Measurements from ENCODE around the gene LBR. TPM values are rescaled to one million over a fixed set of nuclear protein-coding genes. Genes with fewer than 3 reads are reported as not detected.
A peak's percentile ranks its signal among the peaks of the same experiment; 100 is the strongest.

LBR gene
- total RNA-seq, 4 donors from 2014 or later, result 24.7 to 75.0 (median 46.5) TPM

- peak; percentile 10 for DNase-seq (ENCODE audit: low spot score)
- TF ChIP-seq, protein P1, sequence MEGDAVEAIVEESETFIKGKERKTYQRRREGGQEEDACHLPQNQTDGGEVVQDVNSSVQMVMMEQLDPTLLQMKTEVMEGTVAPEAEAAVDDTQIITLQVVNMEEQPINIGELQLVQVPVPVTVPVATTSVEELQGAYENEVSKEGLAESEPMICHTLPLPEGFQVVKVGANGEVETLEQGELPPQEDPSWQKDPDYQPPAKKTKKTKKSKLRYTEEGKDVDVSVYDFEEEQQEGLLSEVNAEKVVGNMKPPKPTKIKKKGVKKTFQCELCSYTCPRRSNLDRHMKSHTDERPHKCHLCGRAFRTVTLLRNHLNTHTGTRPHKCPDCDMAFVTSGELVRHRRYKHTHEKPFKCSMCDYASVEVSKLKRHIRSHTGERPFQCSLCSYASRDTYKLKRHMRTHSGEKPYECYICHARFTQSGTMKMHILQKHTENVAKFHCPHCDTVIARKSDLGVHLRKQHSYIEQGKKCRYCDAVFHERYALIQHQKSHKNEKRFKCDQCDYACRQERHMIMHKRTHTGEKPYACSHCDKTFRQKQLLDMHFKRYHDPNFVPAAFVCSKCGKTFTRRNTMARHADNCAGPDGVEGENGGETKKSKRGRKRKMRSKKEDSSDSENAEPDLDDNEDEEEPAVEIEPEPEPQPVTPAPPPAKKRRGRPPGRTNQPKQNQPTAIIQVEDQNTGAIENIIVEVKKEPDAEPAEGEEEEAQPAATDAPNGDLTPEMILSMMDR (IDR thresholded peaks at IDR 0.05), result no peak
- ATAC-seq (ENCODE audit: low FRiP score), result no peak
These were observed 43.8 kb upstream of the LBR start for GRCh38 chr1:225471453-225472301.

GRCh38 chr1:225471109-225471452 lies 43.2 kb upstream of the LBR start:
- ATAC-seq (ENCODE audit: low FRiP score) (no peak), DNase-seq (ENCODE audit: low spot score) (peak; percentile 9)
- TF ChIP-seq, protein P1 (IDR thresholded peaks at IDR 0.05), result no peak

DNA sequence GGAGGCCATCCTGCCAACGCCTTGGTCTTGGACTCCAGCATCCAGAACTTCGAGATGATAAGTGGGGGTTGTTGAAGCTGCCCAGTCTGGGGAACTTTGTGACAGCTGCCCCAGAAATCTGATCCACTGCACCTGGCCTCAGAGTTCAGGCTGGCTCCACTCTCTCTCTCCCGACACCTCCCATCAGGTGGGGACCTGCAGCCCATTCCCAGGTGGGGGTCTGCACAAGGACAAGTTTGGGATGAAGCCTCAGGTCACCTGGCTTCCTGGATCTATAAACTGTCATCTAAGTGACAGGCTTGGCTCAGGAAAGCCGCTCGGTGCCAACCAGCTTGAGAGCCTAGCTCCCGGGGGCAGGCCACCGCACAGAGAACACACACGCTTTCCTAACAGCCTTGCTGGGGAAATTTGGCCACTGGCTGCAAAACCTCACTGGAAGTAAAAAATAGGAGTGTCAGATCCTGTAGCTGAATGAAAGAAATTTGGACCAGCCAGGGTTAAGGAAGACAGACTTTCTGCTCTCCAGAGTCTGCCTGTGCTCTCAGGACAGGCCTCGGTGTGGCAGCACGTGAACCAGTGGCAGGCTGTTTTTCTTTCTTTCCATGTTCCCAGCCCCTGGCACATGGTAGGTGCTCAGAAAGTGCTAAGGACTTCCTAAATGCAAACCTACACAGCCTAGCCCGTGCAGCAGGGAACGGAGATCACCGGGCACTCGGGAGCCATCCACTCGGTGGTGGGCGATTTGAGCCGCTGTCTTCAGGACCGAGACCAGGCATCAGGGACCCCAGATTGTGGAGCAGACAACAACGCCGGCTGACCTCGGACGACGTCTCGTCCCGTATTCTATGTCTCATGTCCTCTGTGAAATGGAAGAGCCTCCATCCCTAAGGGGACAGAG lies 42.6 kb upstream of the LBR start:
- peak; percentile 16 for DNase-seq (ENCODE audit: low spot score)
- TF ChIP-seq, protein P1 (IDR thresholded peaks at IDR 0.05), result no peak
- no peak for ATAC-seq (ENCODE audit: low FRiP score)

GRCh38 chr1:225469051-225469450 lies 41.2 kb upstream of the LBR start:
- DNase-seq (ENCODE audit: low spot score), result peak; percentile 2
- TF ChIP-seq, protein P1 (IDR thresholded peaks at IDR 0.05), result no peak

DNA sequence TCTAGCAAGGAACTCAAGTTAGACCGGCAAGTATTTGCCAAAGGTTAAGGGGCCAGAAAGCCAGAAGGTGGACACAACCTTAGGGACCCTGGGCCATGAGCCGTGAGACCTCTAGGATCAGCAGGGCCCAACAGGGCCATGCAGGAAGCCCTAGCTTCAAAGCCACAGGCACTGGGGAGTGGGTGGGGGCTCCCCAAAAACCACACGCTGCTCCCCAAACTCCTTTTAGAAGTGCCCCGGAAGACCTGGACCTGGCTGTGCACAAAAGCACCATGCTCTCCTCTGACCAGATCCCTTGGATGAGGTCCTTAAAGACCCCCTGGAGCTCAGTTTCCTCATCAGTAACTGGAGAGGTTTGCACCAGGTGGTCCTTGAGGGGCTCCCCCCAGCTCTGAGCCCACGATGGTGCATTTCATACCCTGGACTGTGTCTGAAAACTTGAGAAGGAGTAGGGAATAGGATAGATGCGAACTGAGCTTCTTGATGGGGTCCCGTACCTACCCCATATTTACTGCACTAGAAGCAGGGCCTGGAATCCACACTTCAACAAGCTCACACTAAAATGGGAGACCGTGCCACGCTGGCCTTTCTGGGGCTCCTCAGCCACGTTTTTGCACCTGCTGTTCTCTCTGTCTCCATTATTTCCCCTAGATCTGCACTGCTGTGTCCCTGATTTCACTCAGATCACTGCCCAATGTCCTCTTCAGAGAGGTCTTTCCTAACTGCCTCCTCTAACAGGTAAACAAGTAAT lies 40.6 kb upstream of the LBR start:
- ATAC-seq (ENCODE audit: low FRiP score), result no peak
- TF ChIP-seq, protein P1 (IDR thresholded peaks at IDR 0.05), result no peak
- DNase-seq (ENCODE audit: low spot score), result no peak

More at GRCh38 chr1:225469051-225469450, 41.2 kb upstream of the LBR start:
- no peak for ATAC-seq (ENCODE audit: low FRiP score)

- TF ChIP-seq, protein P1 (IDR thresholded peaks at IDR 0.05), result no peak
- ATAC-seq (ENCODE audit: low FRiP score) (no peak), DNase-seq (ENCODE audit: low spot score) (no peak)
These were observed 39.6 kb upstream of the LBR start for GRCh38 chr1:225467193-225468020.

All from omental fat pad (tissue), 4 donors.